CD4-positive, alpha-beta T cell treated with Interleukin-12 subunit alpha and Interleukin-12 subunit beta, for 1 hour (primary cell): ENCODE measurements around the gene C14orf180.

Experiments used
- DNase-seq: peaks from one replicate; pipeline ENCODE4 v3.0.0-alpha.2; 2020

Gene C14orf180

DNA sequence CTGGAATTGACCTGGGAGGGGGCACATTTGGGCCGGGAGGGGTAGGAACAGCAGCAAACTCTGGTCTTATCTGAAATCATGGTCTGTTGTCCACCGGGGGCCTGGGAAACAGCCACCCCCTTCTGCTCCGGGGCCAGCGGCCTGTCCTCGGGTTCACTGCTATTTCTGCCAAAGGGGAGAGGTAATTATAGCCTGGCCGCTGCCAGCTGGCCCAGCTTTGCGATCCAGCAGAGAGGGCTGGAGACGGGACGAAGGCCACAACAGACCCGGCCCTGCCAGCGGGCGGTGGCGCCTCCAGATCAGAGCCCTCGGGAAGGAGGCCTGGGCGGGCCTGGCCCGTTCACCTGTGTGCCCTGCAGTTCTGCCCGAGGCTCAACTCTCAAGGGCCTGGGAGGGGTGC lies at the start of gene C14orf180:
Gene C14orf180 (plus strand): TSS at position 258 of the 400 bp plus-strand sequence. CDS start 6,667 bp downstream, outside the sequence.
- DNase-seq, result no peak

DNA sequence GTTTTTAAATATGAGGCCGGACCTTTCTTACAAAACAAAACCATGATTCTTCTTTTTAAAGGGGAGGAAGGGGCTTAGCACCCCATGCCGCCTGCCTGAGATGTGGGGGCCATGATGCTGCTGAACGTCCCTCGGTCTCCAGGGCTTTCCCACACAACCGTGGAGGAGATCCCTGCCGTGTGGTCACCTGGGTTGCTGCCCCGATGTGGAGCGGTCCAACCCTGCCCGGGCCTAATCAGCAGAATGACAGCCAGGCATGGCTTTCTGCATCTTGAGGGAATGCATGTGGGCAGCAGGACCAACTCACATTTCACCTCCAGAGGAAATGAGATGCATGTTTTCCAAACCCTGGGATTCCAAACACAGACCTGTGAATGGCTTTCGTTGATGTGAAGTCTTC lies 48.9 kb upstream of the C14orf180 start:
- no peak for DNase-seq

DNA sequence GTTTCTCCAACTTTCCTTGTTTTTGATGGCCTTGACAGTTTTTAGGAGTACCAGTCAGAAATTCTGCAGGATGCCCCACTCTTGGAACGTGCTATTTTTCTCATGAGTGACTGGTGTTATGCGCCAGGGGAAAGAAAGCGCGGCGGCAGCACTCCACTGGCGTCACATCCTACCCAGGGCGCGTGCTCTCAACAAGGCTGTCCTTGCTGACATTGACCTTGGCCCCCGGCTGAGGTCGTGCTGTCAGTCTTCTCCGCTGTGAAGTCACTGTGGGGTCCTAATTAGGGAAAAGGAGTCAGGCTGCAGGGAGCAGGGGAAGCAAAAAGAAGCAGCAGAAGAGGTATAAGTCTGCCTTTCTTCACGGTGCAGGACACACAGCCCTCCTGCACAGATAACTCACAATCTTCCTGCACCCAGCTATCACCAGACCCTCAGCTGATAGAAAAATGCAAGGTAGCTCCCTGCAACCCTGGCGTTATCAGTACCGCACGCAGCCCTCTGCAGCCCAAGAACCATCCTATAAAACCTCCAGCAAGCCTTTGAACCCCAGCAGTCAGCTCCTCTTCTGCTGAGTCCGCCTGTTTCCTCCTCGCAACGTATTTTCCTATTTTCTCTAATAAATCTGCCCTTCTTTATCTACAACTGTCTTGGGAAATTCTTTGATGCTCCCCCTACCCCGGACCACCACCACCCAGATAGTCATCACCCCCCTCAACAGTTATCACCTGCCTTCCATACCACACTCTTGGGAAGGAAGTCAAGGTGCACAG lies 48.0 kb upstream of the C14orf180 start:
- no peak for DNase-seq

GRCh38 chr14:104532191-104532555 lies 47.4 kb upstream of the C14orf180 start:
- no peak for DNase-seq

GRCh38 chr14:104534036-104534435 lies 45.5 kb upstream of the C14orf180 start:
- no peak for DNase-seq

DNA sequence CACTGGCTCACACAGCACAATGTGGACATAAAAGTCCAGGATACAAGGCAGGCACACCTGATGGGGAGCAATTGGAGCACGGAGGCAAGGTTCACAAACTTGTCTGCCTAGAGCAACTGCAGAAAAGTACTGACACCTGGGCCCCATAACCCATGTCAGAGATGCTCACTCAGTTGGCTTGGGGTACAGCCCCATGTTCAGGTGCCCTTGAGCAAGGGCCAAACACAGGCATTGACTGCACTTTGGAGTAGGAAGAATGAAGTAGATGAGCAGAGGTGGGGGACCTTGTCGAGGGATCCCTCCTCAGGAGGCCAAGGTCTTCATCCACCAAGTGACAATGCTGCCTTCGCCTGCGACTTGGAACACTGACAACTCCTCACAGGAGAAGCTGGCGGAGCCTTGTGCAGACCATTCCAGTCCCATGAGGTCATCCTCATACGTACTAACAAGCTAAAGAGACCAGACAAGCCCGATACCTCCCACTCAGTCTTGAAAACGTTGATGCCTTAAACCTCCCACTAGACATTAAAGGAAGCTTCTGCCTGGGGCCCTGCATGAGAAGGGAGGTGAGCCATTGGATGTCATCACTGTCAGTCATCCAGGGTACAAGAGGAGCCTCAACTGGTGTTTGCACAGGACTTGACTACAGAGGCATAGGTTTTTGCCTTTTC lies 42.5 kb upstream of the C14orf180 start:
- DNase-seq, result no peak

- DNase-seq, result no peak
Observed at GRCh38 chr14:104537613-104537988, 42.0 kb upstream of the C14orf180 start.

DNA sequence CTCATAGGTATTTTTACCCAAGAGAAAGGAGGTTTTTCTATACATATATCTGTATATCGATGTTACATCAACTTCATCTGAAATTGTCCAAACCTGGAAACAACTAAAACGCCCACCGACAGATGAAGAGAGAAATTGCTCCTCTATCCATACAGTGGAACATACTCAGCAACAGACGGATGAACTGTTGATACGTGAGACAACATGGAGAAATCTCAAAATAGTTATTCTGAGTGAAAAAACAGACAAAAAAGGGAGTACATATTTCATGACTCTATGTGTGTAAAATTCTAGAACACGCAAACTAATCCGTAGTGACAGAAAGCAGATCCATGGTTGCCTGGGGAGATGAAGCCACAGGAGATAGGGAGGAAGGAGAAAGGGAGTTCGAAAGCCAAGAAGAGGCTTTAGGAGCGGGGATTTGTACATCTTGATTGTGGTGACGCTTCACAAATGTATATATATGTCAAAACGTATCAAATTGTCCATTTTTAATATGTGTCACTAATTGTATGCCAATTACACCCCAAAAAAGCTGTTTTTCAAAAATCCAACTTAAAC lies 37.6 kb upstream of the C14orf180 start:
- DNase-seq, result no peak

- no peak for DNase-seq
Observed at GRCh38 chr14:104542871-104543830, 36.4 kb upstream of the C14orf180 start.

- no peak for DNase-seq
Observed at GRCh38 chr14:104544362-104544961, 35.1 kb upstream of the C14orf180 start.

GRCh38 chr14:104545151-104545941 lies 34.2 kb upstream of the C14orf180 start:
- no peak for DNase-seq

GRCh38 chr14:104545942-104546501 lies 33.5 kb upstream of the C14orf180 start:
- DNase-seq, result no peak

DNA sequence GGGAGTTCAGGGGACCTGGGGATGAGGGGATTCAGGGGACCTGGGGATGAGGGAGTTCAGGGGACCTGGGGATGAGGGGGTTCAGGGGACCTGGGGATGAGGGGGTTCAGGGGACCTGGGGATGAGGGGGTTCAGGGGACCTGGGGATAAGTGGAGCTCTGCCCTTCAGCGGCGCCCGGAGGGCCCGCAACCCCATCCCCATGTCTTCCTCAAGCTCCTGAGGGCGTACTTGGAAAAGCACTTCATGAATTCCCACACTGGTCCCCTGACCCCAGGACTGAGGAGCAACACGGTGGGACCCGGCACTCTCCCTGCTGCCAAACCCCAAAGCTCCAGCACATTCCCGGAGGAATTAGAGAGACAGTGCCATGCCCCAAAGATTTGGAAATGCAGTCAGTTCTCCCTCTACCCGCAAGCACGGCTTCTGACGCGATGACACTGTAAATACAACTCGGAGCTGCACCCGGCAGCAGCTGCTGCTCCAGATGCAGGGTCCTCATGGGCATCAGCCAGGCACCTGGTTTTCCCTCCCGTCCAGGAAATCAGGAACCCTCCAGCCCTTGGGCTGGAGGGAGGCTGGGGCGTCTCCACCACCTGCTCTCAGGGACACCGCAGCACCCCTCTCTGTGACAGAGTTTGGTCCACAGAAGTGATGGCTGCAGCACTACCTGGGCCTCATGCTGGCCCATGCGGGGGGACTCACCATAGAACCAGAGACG lies 32.8 kb upstream of the C14orf180 start:
- DNase-seq, result no peak

GRCh38 chr14:104547310-104547997 lies 32.1 kb upstream of the C14orf180 start:
- DNase-seq, result no peak

DNA sequence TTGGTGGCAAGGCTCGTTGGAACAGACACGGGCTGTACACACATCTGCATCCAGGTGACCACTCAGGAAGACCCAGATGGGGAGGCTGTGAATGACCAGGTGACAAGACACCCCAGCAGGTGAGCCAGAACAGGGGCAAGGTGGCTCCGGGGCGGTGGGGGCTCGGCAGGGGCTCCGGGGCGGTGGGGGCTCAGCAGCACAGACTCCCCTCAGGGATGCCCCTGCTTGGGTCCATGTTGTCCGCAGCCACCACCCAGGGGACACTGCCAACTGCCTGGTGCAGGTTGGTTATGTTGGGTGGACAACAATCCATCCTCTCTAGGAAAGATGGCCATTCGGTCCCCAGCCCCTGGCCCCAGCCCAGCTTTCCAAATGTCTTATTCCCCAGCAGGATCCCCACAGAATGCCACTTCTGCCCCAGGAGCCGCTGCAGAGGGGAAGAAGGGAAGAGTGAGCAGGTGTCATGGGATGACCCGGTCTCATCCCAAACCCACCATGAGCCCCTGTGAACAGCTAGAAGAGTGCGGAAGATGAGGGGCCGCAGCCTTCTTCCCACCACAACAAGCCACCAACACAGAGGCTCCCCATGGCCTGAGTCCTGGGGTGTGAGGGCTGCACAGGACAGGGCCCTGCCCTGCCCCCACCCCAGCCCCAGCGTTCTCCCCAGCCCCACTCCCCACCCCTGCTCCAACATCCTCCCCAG lies 31.4 kb upstream of the C14orf180 start:
- DNase-seq, result no peak

DNA sequence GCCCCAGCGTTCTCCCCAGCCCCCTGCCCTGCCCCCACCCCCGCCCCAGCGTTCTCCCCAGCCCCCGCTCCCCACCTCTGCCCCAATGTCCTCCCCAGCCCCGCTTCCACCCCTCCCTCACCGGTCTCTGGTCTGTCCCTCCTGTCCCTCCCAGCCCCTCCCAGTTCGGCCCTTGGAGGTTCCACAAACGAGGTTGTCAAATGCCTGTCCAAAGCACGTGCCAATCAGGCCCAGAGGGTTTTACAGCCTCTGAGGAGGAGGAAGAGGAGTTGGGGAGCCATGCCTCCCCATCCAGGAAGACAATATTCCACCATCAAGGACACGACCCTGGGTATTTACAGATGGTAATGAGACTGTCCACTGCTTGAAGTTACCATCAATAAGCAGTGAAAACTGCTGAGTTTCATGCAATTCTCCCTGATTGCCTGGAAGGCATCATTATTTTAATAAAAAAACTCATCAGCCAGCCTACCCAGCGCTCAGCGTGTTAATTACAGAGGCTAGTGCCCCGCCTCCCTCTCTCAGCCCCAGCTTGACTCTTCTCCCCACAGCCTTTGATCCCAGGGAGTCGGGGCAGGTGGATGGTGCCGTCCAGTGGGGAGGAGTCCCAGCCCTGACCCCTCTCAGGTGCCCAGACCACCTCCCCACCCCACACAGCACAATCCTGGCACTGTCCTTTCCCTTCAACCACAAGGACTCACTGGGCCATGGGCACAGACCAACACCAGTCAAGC lies 30.6 kb upstream of the C14orf180 start:
- no peak for DNase-seq

GRCh38 chr14:104549536-104550339 lies 29.8 kb upstream of the C14orf180 start:
- DNase-seq, result no peak

DNA sequence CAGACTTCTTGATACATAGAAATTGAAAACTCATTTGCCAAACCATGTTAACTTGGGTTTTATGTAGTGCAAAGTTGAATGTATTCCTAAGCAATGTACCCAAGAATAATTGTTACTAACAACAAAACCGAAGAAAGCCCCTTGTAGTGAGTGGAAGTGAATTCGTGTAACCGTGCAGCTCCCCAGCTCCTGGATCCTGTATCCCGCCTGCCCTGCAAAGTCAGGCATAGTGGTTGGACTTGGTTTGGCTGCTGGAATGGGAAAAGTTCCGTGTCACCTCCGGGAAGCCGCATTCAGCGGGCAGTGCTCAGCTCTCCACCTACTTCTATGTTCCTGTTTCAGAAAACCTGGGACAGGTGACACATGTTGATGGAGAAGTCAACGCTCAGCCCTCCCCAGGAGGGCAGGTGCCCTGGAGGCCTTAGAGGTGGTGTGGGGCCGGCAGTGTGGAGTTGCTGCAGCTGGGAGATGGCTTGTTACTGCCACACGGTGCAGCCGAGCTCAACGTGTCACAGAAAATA lies 29.2 kb upstream of the C14orf180 start:
- DNase-seq, result no peak
